ENCODE data around the gene ANKRD39. TPM values are rescaled to one million over a fixed set of nuclear protein-coding genes. Genes with fewer than 3 reads are reported as not detected.

The ANKRD39 gene
- total and polyA plus RNA-seq, 12 donors, result 9.2 to 49.5 (median 22.5) TPM

- Histone ChIP-seq H3K36me3 (replicated peaks in 1 of 2) (peaks cover 0 to 40% of the 10 kb centered on the region in 2 donors), H3K27ac (peak overlapping the region; percentile 48 to 75 (median 68)), H3K4me3 (peak overlapping the region; percentile 28 to 81 (median 68)), H3K4me1 (replicated peaks in 1 of 2) (peaks cover 12 to 33% of the 10 kb centered on the region in 2 donors), H3K9me3 (replicated peaks in 1 of 3) (no peaks in the 10 kb centered on the region), H3K27me3 (no peaks in the 10 kb centered on the region)
- TF ChIP-seq POLR2A (IDR thresholded peaks at IDR 0.05) (no peak), CTCF (IDR thresholded peaks at IDR 0.05) (peak in 1 of 6 experiments; percentile 3)
- intact Hi-C loops (cut with DNase I), result no loop called here
- 18 to 32% (median 21%) methylated on average over 15 to 27 of the region's 27 CpGs for WGBS, 4 donors
- DNase-seq, result peak in 1 of 7 donors; percentile 42
These were observed 795 bp downstream of the ANKRD39 start for GRCh38 chr2:96856776-96857666.

GRCh38 chr2:96853321-96853720, 4.5 kb downstream of the ANKRD39 start:
- 94 to 97% (median 95%) methylated on average over 12 to 15 of the region's 15 CpGs for WGBS, 4 donors
- H3K36me3 ChIP-seq (replicated peaks in 1 of 2), result peaks cover 0 to 40% of the 10 kb centered on the region in 2 donors
- no peak overlapping the region for H3K4me3 ChIP-seq
- no peak overlapping the region for H3K27ac ChIP-seq
- H3K27me3 ChIP-seq, result no peaks in the 10 kb centered on the region
- H3K9me3 ChIP-seq (replicated peaks in 1 of 3), result no peaks in the 10 kb centered on the region
- H3K4me1 ChIP-seq (replicated peaks in 1 of 2), result peaks cover 17% of the 10 kb centered on the region in 2 donors
- DNase-seq, result no peak
- intact Hi-C loops (cut with DNase I), result no loop called here
- TF ChIP-seq CTCF (IDR thresholded peaks at IDR 0.05) (no peak), POLR2A (IDR thresholded peaks at IDR 0.05) (no peak)

GRCh38 chr2:96852667-96853066, 5.1 kb downstream of the ANKRD39 start:
- DNase-seq, result no peak
- H3K27me3 ChIP-seq, result no peaks in the 10 kb centered on the region
- H3K27ac ChIP-seq, result no peak overlapping the region
- 86 to 98% (median 96%) methylated on average over 6 of the region's 6 CpGs for WGBS, 4 donors
- intact Hi-C loops (cut with DNase I), result no loop called here
- peaks cover 21 to 22% of the 10 kb centered on the region in 2 donors for H3K4me1 ChIP-seq (replicated peaks in 1 of 2)
- H3K4me3 ChIP-seq, result no peak overlapping the region
- TF ChIP-seq POLR2A (IDR thresholded peaks at IDR 0.05) (no peak), CTCF (IDR thresholded peaks at IDR 0.05) (no peak)
- peaks cover 0 to 46% of the 10 kb centered on the region in 2 donors for H3K36me3 ChIP-seq (replicated peaks in 1 of 2)
- H3K9me3 ChIP-seq (replicated peaks in 1 of 3), result no peaks in the 10 kb centered on the region

- intact Hi-C loops (cut with DNase I), result no loop called here
- Histone ChIP-seq H3K27me3 (no peaks in the 10 kb centered on the region), H3K9me3 (replicated peaks in 1 of 3) (no peaks in the 10 kb centered on the region), H3K27ac (peak overlapping the region in 3 of 5 donors; percentile 32 to 53 (median 52)), H3K36me3 (replicated peaks in 1 of 2) (peaks cover 0 to 49% of the 10 kb centered on the region in 2 donors), H3K4me1 (replicated peaks in 1 of 2) (peaks cover 5 to 10% of the 10 kb centered on the region in 2 donors), H3K4me3 (no peak overlapping the region)
- peak in 6 of 7 donors; percentile 72 to 91 (median 85) for DNase-seq
- 34 to 51% (median 44%) methylated on average over 4 to 9 of the region's 9 CpGs for WGBS, 4 donors
- TF ChIP-seq CTCF (IDR thresholded peaks at IDR 0.05) (no peak), POLR2A (IDR thresholded peaks at IDR 0.05) (no peak)
These were observed 9.6 kb downstream of the ANKRD39 start for GRCh38 chr2:96848264-96848663.

All from adrenal gland (tissue), 12 donors.